ENCODE measurements around the gene NRSN2.

- TF ChIP-seq SUZ12 (IDR thresholded peaks at IDR 0.05; ENCODE audit: extremely low read depth, insufficient read depth, insufficient read length) (no peak), YY1 (IDR thresholded peaks at IDR 0.05; ENCODE audit: insufficient read depth, insufficient read length) (no peak)
These were observed 9.8 kb downstream of the NRSN2 start for GRCh38 chr20:356745-357144.

Data from NT2/D1 (cell line).